GM23338 (cell line): ENCODE measurements around the gene USP10.

Source experiments
- CREB1 ChIP-seq: fragments of 250-450 bp; sonication (Bioruptor Pico); IDR thresholded peaks from 2 replicates; pipeline ENCODE4 v1.5.0; 2020; ENCODE audit warnings: low read depth, mild to moderate bottlenecking, moderate library complexity
- CTCF ChIP-seq, 2 experiments: fragments of 200-600 bp in 1 of 2; sonication (generic) in 1 of 2; conservative IDR thresholded peaks; 2 replicates each; pipeline versions ENCODE4 v1.5.1 to v1.6.1; 2016 to 2017; ENCODE audit warnings: antibody characterized with exemption in 2 of 2, low read depth in 2 of 2, mild to moderate bottlenecking in 2 of 2, moderate library complexity in 1 of 2
- EZH2phosphoT487 ChIP-seq: fragments of 200-600 bp; sonication (generic); IDR thresholded peaks from one replicate; pipeline ENCODE4 v1.8.1; 2018; ENCODE audit warnings: antibody characterized with exemption; ENCODE audit not compliant: unreplicated experiment

GRCh38 chr16:84710686-84711085 lies 10.9 kb downstream of the USP10 start:
- TF ChIP-seq CTCF (conservative IDR thresholded peaks at IDR 0.05; ENCODE audit: low read depth in 2 of 2): no peak
- no peak for TF ChIP-seq CREB1 (CRISPR knock-in tag)
- no peak for TF ChIP-seq EZH2phosphoT487
